Mesendoderm (in vitro differentiated cells): ENCODE data around the gene C10orf67.
A peak's percentile ranks its signal among the peaks of the same experiment; 100 is the strongest.

Experiments
- DNase-seq: peaks from one replicate; pipeline ENCODE4 v3.0.0; 2013
- H2AK5ac ChIP-seq: 2 replicates; pipeline ENCODE4 v1.6.1; 2013; ENCODE audit warnings: low read length, inconsistent platforms
- H2BK120ac ChIP-seq: 2 replicates; pipeline ENCODE4 v1.6.1; 2013; ENCODE audit warnings: low read depth, mild to moderate bottlenecking, low read length, moderate library complexity, mixed read lengths
- H2BK15ac ChIP-seq: replicated peaks from 2 replicates; pipeline ENCODE4 v1.6.1; 2013; ENCODE audit warnings: low read depth, mild to moderate bottlenecking, moderate library complexity
- H2BK5ac ChIP-seq: 2 replicates; pipeline ENCODE4 v1.6.1; 2013; ENCODE audit warnings: low read length, inconsistent platforms
- H3K18ac ChIP-seq: 2 replicates; pipeline ENCODE4 v1.6.1; 2013; ENCODE audit warnings: mild to moderate bottlenecking, low read length, mixed read lengths
- H3K23ac ChIP-seq: one replicate; pipeline ENCODE4 v1.6.1; 2013; ENCODE audit warnings: low read length
- H3K27ac ChIP-seq: 2 replicates; pipeline ENCODE4 v1.5.1; 2013; ENCODE audit warnings: low read depth, mild to moderate bottlenecking, inconsistent platforms, low read length, moderate library complexity
- H3K27me3 ChIP-seq: 2 replicates; pipeline ENCODE4 v1.6.1; 2013; ENCODE audit warnings: low read length, control low read depth, mild to moderate bottlenecking, inconsistent platforms; ENCODE audit not compliant: insufficient read depth, poor library complexity
- H3K36me3 ChIP-seq: 2 replicates; pipeline ENCODE4 v1.6.1; 2013; ENCODE audit warnings: low read length, inconsistent platforms; ENCODE audit not compliant: control insufficient read depth, insufficient read depth
- H3K4ac ChIP-seq: one replicate; pipeline ENCODE4 v1.6.1; 2013; ENCODE audit warnings: low read depth, mild to moderate bottlenecking, low read length, moderate library complexity
- H3K4me1 ChIP-seq: 2 replicates; pipeline ENCODE4 v1.6.1; 2013; ENCODE audit warnings: low read depth, low read length, inconsistent platforms; ENCODE audit not compliant: control insufficient read depth
- H3K4me2 ChIP-seq: 2 replicates; pipeline ENCODE4 v1.6.1; 2013; ENCODE audit warnings: low read length
- H3K4me3 ChIP-seq: 2 replicates; pipeline ENCODE4 v1.5.1; 2013; ENCODE audit warnings: mild to moderate bottlenecking, low read length
- H3K56ac ChIP-seq: one replicate; pipeline ENCODE4 v1.6.1; 2013; ENCODE audit warnings: low read length
- H3K79me1 ChIP-seq: 2 replicates; pipeline ENCODE4 v1.6.1; 2013; ENCODE audit warnings: low read length, inconsistent platforms
- H3K79me2 ChIP-seq: 2 replicates; pipeline ENCODE4 v1.6.1; 2013; ENCODE audit warnings: mild to moderate bottlenecking, low read length; ENCODE audit not compliant: control insufficient read depth, insufficient read depth
- H3K9ac ChIP-seq: 2 replicates; pipeline ENCODE4 v1.6.1; 2013; ENCODE audit warnings: low read length, inconsistent platforms
- H4K5ac ChIP-seq: one replicate; pipeline ENCODE4 v1.6.1; 2013; ENCODE audit warnings: low read length
- H4K8ac ChIP-seq: one replicate; pipeline ENCODE4 v1.6.1; 2013; ENCODE audit warnings: low read depth, mild to moderate bottlenecking, control low read depth, low read length, moderate library complexity
- WGBS: extraction: QIAGEN DNeasy Blood & Tissue Kit; methylation state at CpG from one replicate; pipeline ENCODE4 v1.1.7; 2013; ENCODE audit warnings: low lambda C conversion rate, missing lambda C conversion rate; ENCODE audit not compliant: insufficient coverage; ENCODE audit errors: extremely low coverage; 5-methylcytosine and 5-hydroxymethylcytosine counted together

The C10orf67 gene

DNA sequence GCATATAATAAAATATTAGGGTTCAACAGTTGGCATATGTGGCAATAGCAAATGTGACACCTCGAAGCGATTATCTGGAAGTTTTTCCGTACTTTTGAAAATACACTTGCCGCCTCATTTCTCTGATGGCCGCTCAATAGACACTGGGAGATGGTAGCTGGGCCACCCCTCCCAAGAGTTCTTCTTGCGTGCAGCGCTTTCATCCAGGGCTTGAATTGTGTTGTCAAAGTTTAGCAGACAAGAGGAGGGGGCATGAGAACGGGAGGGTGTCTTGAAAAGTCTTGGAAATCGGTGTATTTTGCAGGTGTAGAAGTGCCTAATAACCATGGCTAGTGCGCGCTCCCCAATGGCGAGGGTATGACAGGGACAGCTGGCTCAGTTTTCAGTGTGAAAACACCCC lies 144.0 kb downstream of the C10orf67 start:
- Histone ChIP-seq H3K36me3 (no peaks in the 10 kb centered on the region), H2BK15ac (no peak overlapping the region), H3K4me2 (no peak overlapping the region), H2BK5ac (no peak overlapping the region), H3K18ac (no peak overlapping the region), H3K79me2 (no peaks in the 10 kb centered on the region), H4K5ac (no peak overlapping the region), H4K8ac (no peak overlapping the region), H3K27me3 (peaks cover 92% of the 10 kb centered on the region), H3K56ac (no peak overlapping the region), H3K23ac (no peak overlapping the region), H3K4me1 (no peaks in the 10 kb centered on the region), H2BK120ac (no peak overlapping the region), H3K4me3 (no peak overlapping the region), H2AK5ac (no peak overlapping the region), H3K27ac (no peak overlapping the region), H3K4ac (no peak overlapping the region), H3K9ac (no peak overlapping the region), H3K79me1 (no peaks in the 10 kb centered on the region)
- no peak for DNase-seq
- WGBS: no CpG with 5 or more reads among the region's 12 CpGs

DNA sequence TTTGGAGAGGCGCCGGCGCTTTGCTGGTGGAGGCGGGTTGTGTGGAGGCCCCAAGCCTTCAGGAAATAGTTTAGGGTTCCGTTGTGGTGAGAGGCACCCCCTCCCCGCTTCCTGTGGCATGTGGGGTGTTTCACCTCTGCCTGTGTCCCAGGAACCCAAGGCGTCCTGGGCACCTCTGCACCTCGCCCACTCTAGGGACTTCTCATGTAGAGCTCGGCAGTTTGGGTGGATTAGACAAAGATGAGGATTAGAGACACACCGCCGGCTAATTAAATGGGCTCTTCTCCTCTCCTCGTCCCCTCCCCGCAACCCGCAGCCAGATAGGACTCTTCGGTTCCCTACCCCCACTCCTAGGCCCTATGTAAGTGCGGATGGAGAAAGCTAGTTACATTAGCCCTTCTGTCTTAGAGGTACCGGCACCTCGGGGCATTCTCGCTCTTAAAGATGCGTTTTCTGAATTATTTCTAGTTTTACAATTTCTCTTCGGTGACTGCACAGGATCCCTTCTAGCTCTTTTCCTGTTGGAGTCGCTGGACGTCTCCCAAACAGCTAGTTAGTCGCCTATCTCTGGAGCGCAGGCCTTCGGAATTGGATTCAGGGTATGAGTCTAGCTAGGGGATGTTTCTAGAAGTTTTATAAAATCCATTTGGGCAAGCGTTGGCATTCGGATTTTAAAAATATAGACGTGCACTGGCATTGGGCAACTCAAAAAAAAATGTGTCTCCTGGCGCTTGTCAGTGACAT lies 144.7 kb downstream of the C10orf67 start:
- Histone ChIP-seq H3K79me2 (no peaks in the 10 kb centered on the region), H3K9ac (no peak overlapping the region), H3K27me3 (peaks cover 96% of the 10 kb centered on the region), H3K27ac (no peak overlapping the region), H2BK120ac (no peak overlapping the region), H3K4ac (no peak overlapping the region), H2BK5ac (no peak overlapping the region), H4K8ac (no peak overlapping the region), H3K4me3 (no peak overlapping the region), H3K4me1 (no peaks in the 10 kb centered on the region), H3K23ac (no peak overlapping the region), H3K18ac (no peak overlapping the region), H2AK5ac (no peak overlapping the region), H3K36me3 (no peaks in the 10 kb centered on the region), H3K56ac (no peak overlapping the region), H2BK15ac (no peak overlapping the region), H3K79me1 (no peaks in the 10 kb centered on the region), H3K4me2 (no peak overlapping the region), H4K5ac (no peak overlapping the region)
- WGBS: no CpG with 5 or more reads among the region's 30 CpGs
- DNase-seq: no peak

- H3K23ac ChIP-seq: no peak overlapping the region
- no peak overlapping the region for H2BK120ac ChIP-seq
- no peaks in the 10 kb centered on the region for H3K79me1 ChIP-seq
- H3K9ac ChIP-seq: peak overlapping the region; percentile 27
- H3K4me2 ChIP-seq: peak overlapping the region; percentile 61
- DNase-seq: peak; percentile 73
- WGBS: no CpG with 5 or more reads among the region's 60 CpGs
- H3K4me3 ChIP-seq: no peak overlapping the region
- H3K27ac ChIP-seq: no peak overlapping the region
- no peak overlapping the region for H3K4ac ChIP-seq
- H4K8ac ChIP-seq: no peak overlapping the region
- no peaks in the 10 kb centered on the region for H3K4me1 ChIP-seq
- H3K79me2 ChIP-seq: no peaks in the 10 kb centered on the region
- peak overlapping the region; percentile 74 for H3K56ac ChIP-seq
- no peak overlapping the region for H2BK15ac ChIP-seq
- H4K5ac ChIP-seq: no peak overlapping the region
- no peaks in the 10 kb centered on the region for H3K36me3 ChIP-seq
- H3K18ac ChIP-seq: no peak overlapping the region
- H2BK5ac ChIP-seq: no peak overlapping the region
- peaks cover 97% of the 10 kb centered on the region for H3K27me3 ChIP-seq
- no peak overlapping the region for H2AK5ac ChIP-seq
Observed at GRCh38 chr10:23198940-23199767, 145.4 kb downstream of the C10orf67 start.

DNA sequence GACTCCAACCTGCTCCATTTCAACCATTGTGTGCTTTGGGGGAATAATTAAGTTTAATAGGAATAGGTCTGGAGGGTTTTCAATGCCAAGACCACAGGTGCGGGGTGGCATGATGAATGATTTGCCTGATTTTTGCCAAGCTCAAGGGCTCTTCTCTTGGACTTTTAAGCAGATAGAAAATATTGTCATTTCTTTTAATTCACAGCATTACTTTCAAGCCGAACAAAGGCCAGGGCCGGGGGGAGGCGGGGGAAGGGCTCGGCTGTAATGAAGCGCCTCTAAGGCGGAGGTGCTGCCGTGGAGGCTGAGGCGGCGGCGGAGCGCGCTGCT lies 146.0 kb downstream of the C10orf67 start:
- Histone ChIP-seq H2BK5ac (no peak overlapping the region), H3K4me3 (no peak overlapping the region), H2BK15ac (no peak overlapping the region), H4K8ac (no peak overlapping the region), H3K4ac (no peak overlapping the region), H3K27me3 (peaks cover 96% of the 10 kb centered on the region), H3K36me3 (no peaks in the 10 kb centered on the region), H3K79me2 (no peaks in the 10 kb centered on the region), H3K18ac (no peak overlapping the region), H3K23ac (no peak overlapping the region), H3K4me1 (no peaks in the 10 kb centered on the region), H3K9ac (no peak overlapping the region), H2BK120ac (no peak overlapping the region), H2AK5ac (no peak overlapping the region), H3K79me1 (no peaks in the 10 kb centered on the region), H3K4me2 (peak overlapping the region; percentile 61), H4K5ac (no peak overlapping the region), H3K27ac (no peak overlapping the region), H3K56ac (no peak overlapping the region)
- no peak for DNase-seq
- no CpG with 5 or more reads among the region's 13 CpGs for WGBS

DNA sequence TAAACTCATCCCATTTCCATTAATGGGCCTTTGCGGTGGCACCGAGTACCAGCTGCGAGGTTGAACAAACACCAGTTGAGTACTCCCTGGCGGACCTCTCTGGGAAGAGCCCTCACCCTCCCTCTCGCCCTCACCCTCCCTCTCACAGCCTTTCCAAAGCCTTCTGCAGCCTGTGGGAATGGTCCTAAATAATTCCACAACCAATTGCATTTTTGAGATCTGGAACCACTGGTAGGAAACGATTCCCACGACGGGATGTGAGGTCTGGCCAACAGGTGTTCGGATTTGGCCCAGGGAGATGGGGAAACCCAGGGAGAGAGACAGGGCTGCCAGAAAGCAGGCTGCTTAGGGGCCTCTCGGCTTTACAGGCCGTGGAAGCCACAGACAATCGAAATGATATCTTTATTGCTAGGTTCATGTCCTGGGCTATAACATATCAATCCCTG lies 147.2 kb downstream of the C10orf67 start:
- Histone ChIP-seq H3K4me3 (no peak overlapping the region), H4K5ac (no peak overlapping the region), H2BK15ac (no peak overlapping the region), H3K56ac (no peak overlapping the region), H3K9ac (no peak overlapping the region), H3K4ac (no peak overlapping the region), H3K79me2 (no peaks in the 10 kb centered on the region), H3K4me1 (no peaks in the 10 kb centered on the region), H2BK120ac (no peak overlapping the region), H2AK5ac (no peak overlapping the region), H3K27me3 (peaks cover 95% of the 10 kb centered on the region), H3K4me2 (no peak overlapping the region), H3K27ac (no peak overlapping the region), H3K36me3 (no peaks in the 10 kb centered on the region), H3K23ac (no peak overlapping the region), H2BK5ac (no peak overlapping the region), H3K79me1 (no peaks in the 10 kb centered on the region), H3K18ac (no peak overlapping the region), H4K8ac (no peak overlapping the region)
- WGBS: no CpG with 5 or more reads among the region's 12 CpGs
- no peak for DNase-seq
